Cardiac fibroblast (primary cell): ENCODE measurements around the gene PXYLP1.
"Not testable (repeated sequence)": the region's sequence is repeated elsewhere in the genome, so short reads cannot be mapped to it uniquely, and the experiment has no call there.

ENCODE experiments used
- DNase-seq, 2 donors: peaks; one replicate each; pipeline versions ENCODE4 v3.0.0 to v3.0.0-alpha.2; 2010; ENCODE audit warnings: low read depth in 2 of 2
- H3K4me3 ChIP-seq, 2 donors: replicated peaks in 1 of 2; 1 replicate in 1 of 2; 2 replicates in 1 of 2; pipeline ENCODE4 v1.5.1; 2011; ENCODE audit warnings: low read depth in 2 of 2, low read length in 2 of 2, mild to moderate bottlenecking in 2 of 2, moderate library complexity in 1 of 2
- TF ChIP-seq, protein P1 (sequence below): IDR thresholded peaks from one replicate; pipeline ENCODE4 v1.5.1; 2011; ENCODE audit warnings: low read depth, mild to moderate bottlenecking, low read length, inconsistent platforms

The PXYLP1 gene

DNA sequence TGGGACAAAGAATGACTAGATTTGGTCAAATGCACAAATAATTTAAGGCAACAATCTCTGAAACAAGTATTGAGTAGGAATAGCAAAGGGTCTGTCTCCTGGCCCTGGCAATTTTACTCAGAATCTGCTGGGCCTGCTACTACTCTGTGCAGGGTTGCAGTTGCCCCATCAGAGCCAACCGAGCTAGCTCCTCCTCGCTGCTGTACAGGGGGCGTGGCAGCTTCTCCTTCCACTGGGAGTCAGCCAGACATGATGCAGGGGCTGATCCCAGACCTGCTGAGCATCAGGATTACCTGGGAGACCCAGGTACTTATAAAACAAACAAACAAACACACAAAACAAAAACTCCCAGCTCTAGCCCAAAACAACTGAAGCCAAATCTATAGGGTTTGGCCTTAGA, 30.5 kb upstream of the PXYLP1 start:
- DNase-seq = no peak
- no peak overlapping the region for H3K4me3 ChIP-seq
- TF ChIP-seq, protein P1, sequence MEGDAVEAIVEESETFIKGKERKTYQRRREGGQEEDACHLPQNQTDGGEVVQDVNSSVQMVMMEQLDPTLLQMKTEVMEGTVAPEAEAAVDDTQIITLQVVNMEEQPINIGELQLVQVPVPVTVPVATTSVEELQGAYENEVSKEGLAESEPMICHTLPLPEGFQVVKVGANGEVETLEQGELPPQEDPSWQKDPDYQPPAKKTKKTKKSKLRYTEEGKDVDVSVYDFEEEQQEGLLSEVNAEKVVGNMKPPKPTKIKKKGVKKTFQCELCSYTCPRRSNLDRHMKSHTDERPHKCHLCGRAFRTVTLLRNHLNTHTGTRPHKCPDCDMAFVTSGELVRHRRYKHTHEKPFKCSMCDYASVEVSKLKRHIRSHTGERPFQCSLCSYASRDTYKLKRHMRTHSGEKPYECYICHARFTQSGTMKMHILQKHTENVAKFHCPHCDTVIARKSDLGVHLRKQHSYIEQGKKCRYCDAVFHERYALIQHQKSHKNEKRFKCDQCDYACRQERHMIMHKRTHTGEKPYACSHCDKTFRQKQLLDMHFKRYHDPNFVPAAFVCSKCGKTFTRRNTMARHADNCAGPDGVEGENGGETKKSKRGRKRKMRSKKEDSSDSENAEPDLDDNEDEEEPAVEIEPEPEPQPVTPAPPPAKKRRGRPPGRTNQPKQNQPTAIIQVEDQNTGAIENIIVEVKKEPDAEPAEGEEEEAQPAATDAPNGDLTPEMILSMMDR = no peak

DNA sequence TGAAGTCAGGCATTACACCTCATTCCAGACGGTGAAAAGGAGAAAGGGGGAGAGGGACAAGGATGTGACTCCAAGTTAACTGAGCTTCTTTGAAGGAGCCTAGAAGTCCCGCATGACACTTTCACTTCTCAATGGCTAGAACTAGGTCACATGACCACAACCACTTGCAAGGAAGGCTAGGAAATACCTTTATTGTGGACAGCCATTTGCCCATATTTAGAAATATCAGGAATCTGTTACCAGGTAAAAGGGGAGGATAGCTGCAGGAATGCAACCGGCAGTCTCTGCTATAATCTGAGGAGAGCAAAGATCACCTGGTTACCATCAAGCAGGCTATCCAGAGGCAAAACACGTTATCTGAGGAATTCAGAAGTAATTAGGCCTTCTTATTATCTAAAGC, 28.9 kb upstream of the PXYLP1 start:
- no peak for DNase-seq
- TF ChIP-seq, protein P1 = no peak

DNA sequence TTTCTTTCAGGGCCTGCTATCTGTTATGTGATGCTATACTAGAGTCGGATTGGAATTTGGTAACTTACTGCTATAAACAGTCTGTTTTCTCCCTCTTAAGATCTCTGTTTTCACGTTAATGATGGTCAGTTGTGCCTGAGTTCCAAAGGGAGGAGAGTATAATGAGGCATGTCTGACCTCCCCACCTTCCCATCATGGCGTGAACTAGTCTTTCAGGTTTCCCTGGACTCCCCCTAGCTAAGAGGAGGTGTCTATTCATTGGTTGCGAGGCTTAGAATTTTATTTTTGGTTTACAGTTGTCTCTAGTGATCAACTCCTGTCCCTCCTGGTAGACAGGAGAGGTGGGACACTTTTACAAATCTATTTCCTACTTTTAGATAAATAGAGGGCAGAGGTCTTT, 27.8 kb upstream of the PXYLP1 start:
- no peak overlapping the region for H3K4me3 ChIP-seq

More for the DNA sequence above, 28.9 kb upstream of the PXYLP1 start:
- no peak overlapping the region for H3K4me3 ChIP-seq

DNA sequence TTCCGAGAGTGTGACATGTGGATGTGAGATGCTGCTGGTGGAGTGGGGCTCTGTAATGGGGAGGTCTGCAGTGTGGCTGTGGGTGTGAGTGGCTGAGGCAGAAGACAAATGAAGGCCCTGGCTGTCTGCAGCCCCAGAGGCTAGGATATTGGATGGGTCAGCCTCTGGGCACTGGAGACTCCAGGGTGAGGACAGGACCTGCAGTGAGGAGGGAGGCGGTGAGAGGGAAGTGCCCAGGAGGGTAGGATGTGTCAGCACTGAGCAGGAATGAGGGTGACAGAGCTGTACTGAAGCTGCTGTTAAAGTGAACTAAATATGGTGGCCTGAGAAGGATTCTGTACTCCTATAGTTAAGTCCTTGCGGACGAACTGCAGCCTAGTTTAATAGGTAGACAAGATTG, 27.3 kb upstream of the PXYLP1 start:
- no peak overlapping the region for H3K4me3 ChIP-seq
- TF ChIP-seq, protein P1 = no peak
- no peak for DNase-seq

More for the DNA sequence above, 27.8 kb upstream of the PXYLP1 start:
- no peak for DNase-seq
- TF ChIP-seq, protein P1 = no peak

DNA sequence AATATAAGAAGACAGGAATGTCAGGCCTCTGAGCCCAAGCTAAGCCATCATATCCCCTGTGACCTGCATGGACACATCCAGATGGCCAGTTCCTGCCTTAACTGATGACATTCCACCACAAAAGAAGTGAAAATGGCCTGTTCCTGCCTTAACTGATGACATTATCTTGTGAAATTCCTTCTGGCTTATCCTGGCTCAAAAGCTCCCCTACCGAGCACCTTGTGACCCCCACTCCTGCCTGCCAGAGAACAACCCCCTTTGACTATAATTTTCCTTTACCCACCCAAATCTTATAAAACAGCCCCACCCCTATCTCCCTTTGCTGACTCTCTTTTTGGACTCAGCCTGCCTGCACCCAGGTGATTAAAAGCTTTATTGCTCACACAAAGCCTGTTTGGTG, 20.3 kb upstream of the PXYLP1 start:
- not testable (repeated sequence) for H3K4me3 ChIP-seq, DNase-seq

DNA sequence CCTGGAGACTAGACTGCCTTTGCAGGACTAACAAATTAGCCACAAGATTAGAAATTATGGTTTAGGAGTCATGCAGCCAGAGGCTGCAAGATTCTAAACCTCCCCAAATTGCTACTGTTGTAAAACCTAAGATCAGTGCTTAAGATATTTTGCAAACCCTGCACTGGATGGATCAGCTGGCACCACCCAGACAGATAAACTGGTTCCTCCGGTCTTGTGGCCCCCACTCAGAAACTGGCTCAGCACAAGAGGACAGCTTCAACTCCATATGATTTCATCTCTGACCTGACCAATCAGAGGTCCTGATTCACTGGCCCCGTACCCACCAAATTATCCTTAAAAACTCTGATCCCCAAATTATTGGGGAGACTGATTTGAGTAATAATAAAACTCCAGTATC, 19.5 kb upstream of the PXYLP1 start:
- DNase-seq = no peak
- H3K4me3 ChIP-seq = no peak overlapping the region
- TF ChIP-seq, protein P1 = no peak

DNA sequence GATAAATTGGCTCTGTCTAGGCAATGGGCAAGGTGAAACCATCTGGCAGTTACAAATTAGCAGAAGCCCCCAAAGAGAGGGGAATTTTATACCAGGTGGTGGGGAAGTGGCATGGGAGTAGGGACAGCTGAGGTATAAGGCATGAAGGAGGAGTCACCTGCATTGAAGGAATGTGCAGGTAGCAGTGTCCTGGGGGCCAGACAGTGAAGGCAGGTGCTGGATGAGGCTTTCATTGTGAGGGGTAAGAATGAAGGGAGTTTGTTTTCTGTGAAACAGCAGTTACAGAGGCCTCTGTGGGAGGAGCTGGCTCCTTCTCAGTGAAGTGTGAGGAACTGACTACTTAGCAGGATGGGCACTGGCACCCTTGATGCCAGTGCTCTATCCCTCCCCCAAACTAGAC, 19.1 kb upstream of the PXYLP1 start:
- TF ChIP-seq, protein P1 = no peak
- no peak for DNase-seq
- no peak overlapping the region for H3K4me3 ChIP-seq

DNA sequence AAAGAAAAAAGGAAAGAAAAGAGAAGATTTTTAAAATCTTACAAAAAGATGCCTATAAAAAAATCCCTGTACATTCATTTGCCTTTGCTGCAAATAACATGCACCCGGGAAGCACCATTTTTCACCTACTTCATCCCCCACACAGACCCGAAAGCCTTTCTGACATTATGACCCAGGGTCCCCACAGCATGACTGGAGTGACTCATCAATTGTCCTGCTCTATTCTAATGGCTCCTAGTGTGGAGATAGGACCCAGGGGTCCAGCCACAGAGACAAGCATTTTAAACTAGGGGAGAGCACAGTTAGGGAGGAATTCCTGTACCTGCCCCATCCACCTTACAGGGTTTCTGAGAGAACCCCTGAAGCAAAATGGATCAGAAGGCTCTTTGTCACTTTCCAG, 14.7 kb upstream of the PXYLP1 start:
- no peak overlapping the region for H3K4me3 ChIP-seq
- no peak for DNase-seq
- TF ChIP-seq, protein P1 = no peak
